ENCODE data around the gene MPPED1.

The MPPED1 gene

DNA sequence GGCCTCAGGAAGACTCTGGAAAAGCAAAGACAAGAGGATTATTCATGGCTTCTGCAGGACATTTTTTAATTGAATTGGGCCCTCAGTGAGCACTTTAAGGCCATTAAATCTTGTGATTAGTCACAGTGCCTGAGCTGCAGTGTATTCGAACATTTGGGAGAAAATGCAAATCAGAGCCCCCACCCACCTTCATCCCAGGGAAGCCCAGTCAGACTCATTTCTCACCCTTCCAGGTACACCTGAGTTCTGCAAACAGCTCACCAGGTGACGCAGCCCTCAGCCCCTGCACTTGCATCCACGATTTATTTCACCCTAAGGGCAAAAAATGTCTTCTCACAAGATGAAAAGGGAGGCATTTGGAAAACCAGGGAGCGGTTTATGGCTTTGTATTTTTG, 128.7 kb downstream of the MPPED1 start:
- in situ Hi-C loops (cut with HindIII; ENCODE audit: low pct_ligation_motif_present, low pct_unique_long_range_greater_than_20kb, low sequenced_read_pairs), result no loop called here
- no peak for DNase-seq

DNA sequence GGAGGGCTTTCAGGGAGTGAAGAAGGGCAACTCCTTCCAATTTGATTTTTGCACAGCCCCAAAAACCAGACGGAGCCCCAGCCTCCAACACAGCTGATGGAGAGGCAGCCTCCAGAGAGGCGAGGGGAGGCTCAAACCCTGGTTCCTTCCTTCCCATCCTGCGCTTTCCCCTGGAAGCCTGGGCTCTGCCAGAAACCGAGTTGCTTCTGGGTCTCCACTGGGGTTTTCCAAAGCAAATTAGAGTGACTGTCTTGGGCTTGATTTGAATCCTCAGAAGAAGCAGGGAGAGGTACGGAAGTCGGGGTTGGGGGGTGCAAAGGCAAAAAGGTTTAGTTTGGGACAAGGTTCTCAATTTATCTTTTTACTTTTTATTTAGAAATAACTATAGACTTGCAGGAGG, 129.2 kb downstream of the MPPED1 start:
- in situ Hi-C loops (cut with HindIII; ENCODE audit: low pct_ligation_motif_present, low pct_unique_long_range_greater_than_20kb, low sequenced_read_pairs), result no loop called here

DNA sequence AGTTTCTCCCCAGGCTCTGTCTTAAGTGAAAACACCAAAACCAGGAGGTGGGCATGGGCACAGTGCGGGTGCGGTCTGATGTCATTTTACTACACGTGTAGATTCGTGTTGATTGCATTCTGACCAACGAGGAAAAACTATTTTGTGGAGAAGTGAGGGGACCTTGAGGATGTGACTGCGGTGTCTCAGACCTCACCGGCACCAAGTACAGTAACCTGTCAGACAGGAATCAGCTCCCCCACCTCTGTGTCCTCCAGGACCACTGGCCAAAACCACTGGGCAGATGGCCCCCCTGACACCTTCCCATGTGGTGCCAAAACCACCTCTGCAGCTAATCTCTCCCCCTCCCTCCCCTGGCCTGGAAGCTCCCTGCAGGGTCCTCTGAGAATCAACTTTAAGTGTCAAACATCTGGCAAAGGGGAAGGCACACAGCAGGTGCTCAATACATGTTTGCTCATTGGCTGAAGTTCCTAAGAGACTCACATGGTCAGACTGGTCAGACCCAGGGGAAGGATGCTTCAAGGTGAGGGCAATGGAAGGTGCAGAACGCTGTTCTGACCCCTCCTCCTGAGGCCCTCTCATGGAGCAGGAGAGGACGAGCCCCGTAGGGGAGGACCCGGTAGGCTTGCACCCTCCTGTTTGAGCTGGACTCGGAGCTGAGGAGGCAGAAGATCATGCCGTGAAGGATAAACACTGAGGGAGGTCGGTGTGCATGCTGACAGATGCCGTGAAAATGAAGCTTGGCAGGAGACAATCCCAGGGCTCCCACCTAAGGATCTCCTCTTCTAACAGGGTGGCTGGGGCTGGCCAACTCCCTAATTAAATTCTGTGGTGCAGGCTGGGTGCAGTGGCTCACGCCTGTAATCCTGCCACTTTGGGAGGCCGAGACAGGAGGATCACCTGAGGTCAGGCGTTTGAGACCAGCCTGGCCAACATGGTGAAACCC, 129.9 kb downstream of the MPPED1 start:
- in situ Hi-C loops (cut with HindIII; ENCODE audit: low pct_ligation_motif_present, low pct_unique_long_range_greater_than_20kb, low sequenced_read_pairs), result no loop called here
- no peak for DNase-seq

More for the DNA sequence above, 129.2 kb downstream of the MPPED1 start:
- DNase-seq, result no peak

DNA sequence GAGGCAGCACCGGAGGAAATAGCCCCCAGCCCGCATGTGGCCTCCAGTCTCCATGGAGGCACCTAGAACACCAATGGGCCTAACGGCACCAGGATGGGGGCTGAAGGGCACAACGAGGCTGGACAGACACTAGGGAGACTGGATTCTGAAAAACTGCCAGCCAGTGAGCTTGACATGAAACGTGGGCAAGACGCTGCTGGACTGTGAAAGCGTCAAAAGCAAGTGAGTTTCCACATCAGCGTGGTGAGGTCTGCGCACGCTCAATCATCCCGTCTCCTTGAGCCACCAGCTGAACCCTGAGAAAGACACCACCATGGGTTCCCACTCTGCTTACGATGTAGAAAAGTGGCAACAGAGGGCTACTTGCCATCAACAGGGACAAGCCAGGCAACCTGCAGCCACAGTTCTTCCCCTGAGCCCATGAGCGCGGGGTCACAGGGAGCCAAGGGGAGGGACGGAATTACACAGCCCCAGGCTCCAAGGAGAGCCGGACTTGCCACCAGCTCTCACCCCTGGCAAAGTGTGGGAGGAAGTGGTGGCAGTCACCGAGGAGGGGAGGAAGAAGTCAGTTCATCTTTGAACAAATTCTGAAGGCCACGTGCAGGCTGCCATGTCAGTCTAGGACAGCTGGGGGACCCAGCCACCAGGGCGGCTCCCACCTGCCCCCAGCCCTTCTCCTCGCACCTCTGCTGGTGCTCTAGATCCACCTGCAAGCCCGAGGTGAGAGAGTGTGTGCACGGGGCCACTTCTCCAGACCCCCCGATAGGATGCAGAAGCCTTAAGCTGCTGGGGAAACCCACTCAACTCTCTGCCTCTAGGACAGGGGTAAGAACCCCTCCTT, 131.1 kb downstream of the MPPED1 start:
- DNase-seq, result no peak
- in situ Hi-C loops (cut with HindIII; ENCODE audit: low pct_ligation_motif_present, low pct_unique_long_range_greater_than_20kb, low sequenced_read_pairs), result no loop called here

DNA sequence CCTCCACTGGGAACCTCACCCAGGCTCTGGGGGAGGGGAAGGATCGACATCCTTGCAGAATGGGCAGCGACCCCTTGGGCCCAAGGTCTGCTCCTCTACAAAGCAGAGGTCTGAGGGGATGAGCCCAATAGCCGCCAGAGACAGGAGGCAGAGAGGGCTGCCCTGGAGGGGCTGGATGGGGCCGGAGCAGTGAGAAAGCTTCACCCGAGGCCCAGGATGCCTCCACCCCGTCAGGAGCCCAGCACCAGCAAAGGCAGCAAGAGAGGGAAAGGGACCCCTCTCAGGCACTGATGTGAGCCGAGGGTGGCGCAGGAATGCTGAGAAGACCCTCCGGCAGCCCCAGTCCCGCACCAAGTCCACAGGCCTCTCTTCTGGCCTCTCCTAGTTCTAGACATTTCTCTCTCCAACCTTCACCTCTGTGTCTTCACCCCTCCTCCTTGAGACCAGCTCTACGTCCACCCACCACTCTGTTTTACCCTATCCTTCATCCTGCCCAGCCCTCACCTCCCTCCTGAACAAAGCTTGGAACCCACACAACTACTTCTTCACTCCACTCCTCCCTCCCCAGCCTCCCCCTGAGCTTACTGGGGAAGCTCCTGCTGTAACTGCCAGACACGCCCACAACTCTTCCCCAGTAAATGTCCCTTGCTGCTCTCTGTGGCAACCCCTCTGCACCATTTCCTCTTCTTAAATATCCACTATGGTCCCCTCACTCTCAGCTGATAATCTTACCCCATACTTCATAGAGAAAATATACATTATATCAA, 131.9 kb downstream of the MPPED1 start:
- in situ Hi-C loops (cut with HindIII; ENCODE audit: low pct_ligation_motif_present, low pct_unique_long_range_greater_than_20kb, low sequenced_read_pairs), result no loop called here
- DNase-seq, result no peak

DNA sequence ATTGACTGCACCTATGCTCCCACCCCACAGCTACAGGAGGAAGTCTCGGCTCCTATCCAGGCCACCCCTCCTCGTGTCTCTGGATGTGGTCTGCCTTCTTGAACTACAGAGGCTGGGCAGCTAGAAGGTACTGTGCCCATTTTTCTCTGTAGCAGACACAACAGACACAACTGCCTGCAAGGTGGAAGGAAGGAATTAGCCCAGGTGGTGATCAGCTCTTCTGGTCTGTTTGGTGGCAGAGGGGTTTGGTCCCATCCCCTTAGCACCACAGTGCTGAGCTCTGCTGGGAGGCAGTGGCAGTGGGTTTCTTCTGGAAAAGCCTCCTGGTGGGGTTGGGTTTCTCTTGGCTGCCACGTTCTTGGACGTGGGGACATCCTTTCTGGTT, 132.5 kb downstream of the MPPED1 start:
- in situ Hi-C loops (cut with HindIII; ENCODE audit: low pct_ligation_motif_present, low pct_unique_long_range_greater_than_20kb, low sequenced_read_pairs), result no loop called here
- no peak for DNase-seq

DNA sequence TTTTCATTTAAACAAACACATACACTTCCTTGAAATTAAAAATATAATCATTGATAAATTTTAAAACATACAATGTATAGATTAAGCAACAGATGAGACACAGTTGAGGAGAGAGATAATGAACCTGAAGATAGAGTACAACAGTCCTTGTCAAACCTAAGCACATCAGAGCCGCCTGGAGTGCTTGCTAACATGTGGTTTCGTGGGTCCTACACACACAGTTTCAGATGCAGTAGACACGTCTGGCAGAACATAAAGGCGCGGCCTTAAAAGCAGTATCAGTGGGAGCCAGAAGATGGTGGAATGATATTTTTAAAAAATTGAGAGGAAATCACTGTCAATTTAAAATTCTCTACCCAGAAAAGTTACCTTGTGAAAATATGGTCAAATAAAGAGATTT, 134.4 kb downstream of the MPPED1 start:
- DNase-seq, result no peak
- in situ Hi-C loops (cut with HindIII; ENCODE audit: low pct_ligation_motif_present, low pct_unique_long_range_greater_than_20kb, low sequenced_read_pairs), result no loop called here

DNA sequence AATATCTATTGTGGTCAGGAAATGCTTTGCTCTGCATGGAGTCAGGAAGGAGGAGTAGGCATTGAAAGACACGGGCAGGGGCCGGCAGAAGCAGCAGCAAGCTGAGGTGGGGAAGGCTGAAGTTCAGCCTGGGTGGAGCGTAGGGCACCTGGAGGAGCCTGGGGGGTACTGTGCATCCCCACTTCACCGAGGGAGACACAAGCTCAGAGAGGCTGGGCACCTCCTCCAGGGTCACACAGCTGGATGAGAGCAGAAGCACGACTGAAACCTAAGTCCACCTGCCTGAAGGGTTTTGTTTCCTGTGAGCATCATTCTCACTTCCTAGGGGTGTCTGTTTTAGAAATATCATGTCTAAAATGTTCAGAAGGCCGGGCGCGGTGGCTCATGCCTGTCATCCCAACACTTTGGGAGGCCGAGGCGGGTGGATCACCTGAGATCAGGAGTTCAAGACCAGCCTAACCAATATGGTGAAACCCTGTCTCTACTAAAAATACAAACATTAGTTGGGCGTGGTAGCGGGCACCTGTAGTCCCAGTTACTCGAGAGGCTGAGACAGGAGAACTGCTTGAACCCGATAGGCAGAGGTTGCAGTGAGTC, 138.3 kb downstream of the MPPED1 start:
- in situ Hi-C loops (cut with HindIII; ENCODE audit: low pct_ligation_motif_present, low pct_unique_long_range_greater_than_20kb, low sequenced_read_pairs), result no loop called here
- DNase-seq, result no peak

DNA sequence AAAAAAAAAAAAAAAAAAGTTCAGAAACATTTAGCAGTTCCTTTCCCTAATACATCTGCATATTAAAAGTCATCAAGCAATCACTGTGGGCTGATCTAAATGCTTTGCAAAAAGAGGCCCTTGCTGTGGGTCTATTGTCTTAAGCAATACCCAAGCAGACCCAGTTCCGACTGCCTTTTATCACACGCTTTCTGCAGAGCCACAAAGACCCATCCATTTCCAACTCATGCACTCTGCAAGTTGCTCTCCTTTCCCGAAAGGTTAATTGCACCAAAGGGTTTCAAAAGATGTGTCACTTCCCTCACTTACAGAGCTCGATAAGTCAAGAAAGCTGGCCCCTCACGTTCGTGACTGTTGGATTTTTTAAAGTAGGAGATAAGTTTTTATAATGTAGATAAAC, 138.9 kb downstream of the MPPED1 start:
- in situ Hi-C loops (cut with HindIII; ENCODE audit: low pct_ligation_motif_present, low pct_unique_long_range_greater_than_20kb, low sequenced_read_pairs), result no loop called here
- no peak for DNase-seq

DNA sequence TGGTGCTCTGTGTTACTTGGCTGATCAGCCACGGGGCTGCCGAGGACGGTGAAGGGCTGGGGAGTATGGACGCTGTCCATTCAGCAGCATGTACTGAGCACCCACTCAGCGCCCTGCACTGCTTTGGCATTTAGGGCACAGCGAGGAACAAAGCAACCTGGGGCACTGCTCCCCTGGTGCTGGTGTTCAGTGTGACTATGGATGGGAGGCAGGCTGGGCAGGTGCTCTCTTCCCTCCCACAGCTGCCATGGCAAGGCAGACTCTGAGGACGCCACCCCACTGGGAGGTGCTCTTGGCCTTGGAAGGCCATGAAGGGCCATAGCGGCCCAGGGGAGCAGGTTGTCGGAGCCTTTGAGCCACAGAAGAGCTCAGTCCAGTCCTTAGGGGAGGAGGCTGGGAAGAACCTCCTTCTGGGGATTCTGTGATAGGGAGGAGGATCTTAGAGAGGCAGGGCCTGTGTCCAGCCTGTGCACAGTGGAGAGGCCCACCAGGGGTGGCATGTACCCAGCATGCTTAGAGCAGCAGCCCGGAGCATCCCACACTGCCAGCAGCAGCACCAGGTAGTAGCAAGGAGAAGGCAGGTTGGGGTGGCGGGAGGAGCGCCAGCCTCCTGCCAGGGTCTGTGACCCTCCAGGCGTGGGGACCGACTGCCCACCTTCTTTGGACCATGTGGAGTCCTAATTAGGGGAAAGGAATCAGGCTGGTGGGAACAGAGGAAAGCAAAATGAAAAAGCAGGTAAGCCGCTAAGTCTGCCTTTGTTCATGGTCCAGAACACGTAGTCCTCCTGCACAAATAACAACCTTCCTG, 141.8 kb downstream of the MPPED1 start:
- no peak for DNase-seq
- in situ Hi-C loops (cut with HindIII; ENCODE audit: low pct_ligation_motif_present, low pct_unique_long_range_greater_than_20kb, low sequenced_read_pairs), result no loop called here

DNA sequence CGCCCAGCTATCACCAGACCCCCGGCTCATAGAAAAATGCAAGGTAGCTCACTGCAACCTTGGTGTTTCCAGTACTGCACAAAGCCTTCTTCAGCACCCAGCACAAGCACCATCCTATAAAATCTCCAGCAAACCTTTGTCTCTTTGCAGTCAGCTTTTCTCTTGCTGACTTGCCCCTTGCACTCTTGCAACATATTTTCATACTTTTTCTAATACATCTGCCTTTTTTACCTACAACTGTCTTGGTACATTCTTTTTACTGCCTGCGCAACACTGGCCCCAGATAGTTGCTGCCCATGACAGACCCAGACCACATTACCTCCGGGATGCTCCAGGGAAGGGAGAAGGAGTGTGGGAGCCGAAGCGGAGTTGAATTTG, 142.4 kb downstream of the MPPED1 start:
- in situ Hi-C loops (cut with HindIII; ENCODE audit: low pct_ligation_motif_present, low pct_unique_long_range_greater_than_20kb, low sequenced_read_pairs), result no loop called here

DNA sequence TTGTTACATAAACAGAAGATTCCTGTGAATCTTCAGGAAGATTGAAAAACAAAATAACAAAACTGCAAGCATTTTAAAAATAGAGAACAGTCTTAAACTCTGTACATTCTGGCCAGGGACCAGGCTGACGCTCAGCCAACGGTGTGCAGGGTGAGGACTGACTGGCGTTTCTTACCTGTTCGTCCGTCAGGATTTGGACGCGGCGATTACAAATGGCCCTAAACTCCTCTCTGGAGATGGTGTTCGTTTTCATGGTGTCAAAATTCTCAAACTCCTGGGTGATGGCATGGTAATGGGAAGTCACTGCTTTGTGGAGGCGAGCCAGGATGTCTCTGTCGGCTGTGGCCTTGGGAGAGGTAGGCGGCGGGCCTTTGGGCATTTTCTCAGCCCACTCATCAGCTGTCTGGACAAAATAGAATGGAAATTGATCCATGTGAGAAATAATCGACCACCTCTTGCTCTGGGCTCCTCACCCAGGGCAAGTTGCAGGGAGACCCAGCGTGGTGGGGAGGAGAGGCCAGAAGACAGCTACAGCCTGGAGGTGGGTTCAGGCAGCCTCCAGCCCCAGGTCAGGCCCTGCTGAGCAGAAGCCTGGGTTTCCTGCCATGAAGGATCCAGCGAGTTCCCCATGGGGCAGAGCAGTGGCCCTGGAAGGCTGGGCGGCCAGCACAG, 143.0 kb downstream of the MPPED1 start:
- DNase-seq, result no peak
- in situ Hi-C loops (cut with HindIII; ENCODE audit: low pct_ligation_motif_present, low pct_unique_long_range_greater_than_20kb, low sequenced_read_pairs), result no loop called here

More for the DNA sequence above, 142.4 kb downstream of the MPPED1 start:
- DNase-seq, result no peak

DNA sequence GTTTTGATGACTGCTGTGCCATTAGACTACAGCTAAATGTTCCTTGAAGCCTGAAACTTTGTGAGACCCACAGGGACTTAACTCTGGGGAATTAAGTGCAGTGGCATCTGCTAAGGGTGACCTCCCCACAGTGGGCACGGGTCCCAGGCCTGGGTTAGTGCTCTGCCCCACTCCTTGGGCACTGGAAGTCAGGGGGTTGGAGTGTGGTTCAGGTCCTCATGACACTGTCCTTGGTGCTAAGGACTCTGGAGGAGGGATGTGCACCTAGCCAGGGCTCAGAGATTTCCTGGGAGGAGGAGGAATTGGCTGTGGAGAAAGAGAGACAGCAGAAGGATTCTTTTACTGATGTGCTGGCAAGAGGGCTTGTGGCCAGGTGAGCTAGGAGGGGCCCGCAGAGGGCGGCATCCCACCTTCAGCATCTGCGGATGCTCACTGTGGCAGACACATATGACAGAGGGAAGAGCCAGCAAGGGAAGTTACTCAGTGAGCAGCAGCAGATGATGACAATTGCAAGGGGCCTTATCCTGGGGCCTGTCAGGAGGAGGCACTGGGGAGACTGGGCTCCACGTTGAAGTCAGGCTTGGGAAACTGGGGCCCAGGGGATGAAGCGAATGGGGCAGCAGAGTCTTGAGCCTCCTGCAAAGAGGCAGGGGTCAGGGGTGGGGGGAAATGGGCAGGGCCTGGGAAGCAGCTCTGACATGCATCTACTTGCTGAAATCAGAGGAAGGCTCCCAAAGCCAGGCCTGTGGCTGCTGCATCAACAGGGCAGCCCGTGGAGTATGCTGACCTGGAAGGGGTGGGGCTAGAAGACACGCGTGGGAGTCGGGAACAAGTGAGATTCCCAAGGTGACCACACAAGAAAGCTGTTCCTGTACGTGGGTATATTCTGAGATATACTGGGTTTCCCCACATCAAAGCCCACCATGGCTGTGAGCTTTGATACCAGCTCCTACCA, 144.0 kb downstream of the MPPED1 start:
- DNase-seq, result no peak
- in situ Hi-C loops (cut with HindIII; ENCODE audit: low pct_ligation_motif_present, low pct_unique_long_range_greater_than_20kb, low sequenced_read_pairs), result no loop called here

Data from ACHN (cell line).